Keratinocyte (primary cell): Measurements from ENCODE around the gene APP. TPM values are rescaled to one million over a fixed set of nuclear protein-coding genes. Genes with fewer than 3 reads are reported as not detected.

ENCODE experiments used
- DNase-seq: peaks from one replicate; pipeline ENCODE4 v3.0.0-alpha.2; 2011; ENCODE audit warnings: low read depth, missing footprints, low spot score
- FAIRE-seq: peaks from 2 replicates; lab custom pipeline; 2011; peaks lifted over from hg19 to GRCh38; lab: Jason Lieb, UNC
- H2AFZ ChIP-seq: 2 replicates; pipeline ENCODE4 v1.6.0; 2012; ENCODE audit warnings: low read length, control low read depth, inconsistent platforms; ENCODE audit not compliant: control insufficient read depth
- H3K27ac ChIP-seq: 2 replicates; pipeline ENCODE4 v1.5.1; 2011; ENCODE audit warnings: low read length; ENCODE audit not compliant: control insufficient read depth, insufficient read depth
- H3K27me3 ChIP-seq: 3 replicates; pipeline ENCODE4 v1.6.0; 2011; ENCODE audit warnings: low read length; ENCODE audit not compliant: control insufficient read depth, insufficient read depth; ENCODE audit errors: extremely low read depth
- H3K36me3 ChIP-seq, 2 experiments: 2 replicates in 1 of 2; 3 replicates in 1 of 2; pipeline ENCODE4 v1.5.1; 2011; ENCODE audit warnings: low read length in 2 of 2, mild to moderate bottlenecking in 1 of 2; ENCODE audit not compliant: control insufficient read depth in 2 of 2, insufficient read depth in 2 of 2; ENCODE audit errors: extremely low read depth in 1 of 2
- H3K4me1 ChIP-seq: 3 replicates; pipeline ENCODE4 v1.5.1; 2011; ENCODE audit warnings: low read length; ENCODE audit not compliant: control insufficient read depth, insufficient read depth; ENCODE audit errors: extremely low read depth
- H3K4me2 ChIP-seq: 3 replicates; pipeline ENCODE4 v1.6.0; 2011; ENCODE audit warnings: low read depth, low read length; ENCODE audit not compliant: control insufficient read depth, insufficient read depth; ENCODE audit errors: extremely low read depth
- H3K4me3 ChIP-seq, 3 experiments: fragments of 200-600 bp in 1 of 3; sonication (generic) in 1 of 3; 2 replicates in 2 of 3; 3 replicates in 1 of 3; pipeline ENCODE4 v1.5.1; 2011 to 2016; ENCODE audit warnings: low read length in 3 of 3, mild to moderate bottlenecking in 3 of 3, control low read depth in 2 of 3, inconsistent platforms in 1 of 3, low read depth in 1 of 3, mixed read lengths in 1 of 3, mixed run types in 1 of 3, moderate library complexity in 1 of 3; ENCODE audit not compliant: control insufficient read depth in 2 of 3, insufficient read depth in 2 of 3; ENCODE audit errors: extremely low read depth in 1 of 3
- H3K79me2 ChIP-seq: 2 replicates; pipeline ENCODE4 v1.6.0; 2012; ENCODE audit warnings: low read length; ENCODE audit not compliant: control insufficient read depth, insufficient read depth
- H3K9ac ChIP-seq: 3 replicates; pipeline ENCODE4 v1.6.0; 2011; ENCODE audit warnings: low read length; ENCODE audit not compliant: control insufficient read depth, insufficient read depth; ENCODE audit errors: extremely low read depth
- H3K9me1 ChIP-seq: 3 replicates; pipeline ENCODE4 v1.6.0; 2011; ENCODE audit warnings: low read length; ENCODE audit not compliant: control insufficient read depth, insufficient read depth; ENCODE audit errors: extremely low read depth
- H3K9me3 ChIP-seq: 2 replicates; pipeline ENCODE4 v1.5.1; 2012; ENCODE audit warnings: low read depth, low read length; ENCODE audit not compliant: control insufficient read depth
- H4K20me1 ChIP-seq: 3 replicates; pipeline ENCODE4 v1.6.0; 2011; ENCODE audit warnings: low read length; ENCODE audit not compliant: control insufficient read depth, insufficient read depth; ENCODE audit errors: extremely low read depth
- EZH2 ChIP-seq: IDR thresholded peaks from one replicate; pipeline ENCODE4 v1.6.1; 2012; ENCODE audit warnings: inconsistent platforms, mild to moderate bottlenecking, low read length, moderate library complexity
- dilution Hi-C: fragments of 300-500 bp; cut with MboI; formaldehyde crosslinking; loops from one replicate; pipeline ENCODE4 v1.7.0; 2020; ENCODE audit warnings: low sequenced_read_pairs; ENCODE audit not compliant: extremely low pct_ligation_motif_present
- polyA plus RNA-seq, 5 experiments: library from polyadenylated mRNA; depleted of rRNA in 3 of 5; stranded (reverse) in 3 of 5; stranded (forward) in 1 of 5; unstranded in 1 of 5; fragments of >200 nt; gene quantifications; 1 replicate in 1 of 5; 2 replicates in 3 of 5; 3 replicates in 1 of 5; pipeline versions ENCODE4 v1.2.1 to v1.2.3, GENCODE V29; 2011 to 2012; ENCODE audit warnings: missing spikeins in 2 of 5, low read depth in 1 of 5, low replicate concordance in 1 of 5
- TF ChIP-seq, protein P1 (sequence below), 3 experiments: IDR thresholded peaks in 1 of 3; conservative IDR thresholded peaks in 1 of 3; optimal IDR thresholded peaks in 1 of 3; 2 replicates in 2 of 3; 3 replicates in 1 of 3; pipeline versions ENCODE3 to v1.5.1; 2011; ENCODE audit warnings: low read length in 3 of 3, mild to moderate bottlenecking in 3 of 3, moderate library complexity in 2 of 3, control low read depth in 1 of 3, inconsistent platforms in 1 of 3; ENCODE audit not compliant: insufficient read depth in 2 of 3; ENCODE audit errors: extremely low read depth in 1 of 3

The APP gene
- polyA plus RNA-seq, 1 donor (not counting 4 experiments of a cell fraction or from before 2014, with no cell fraction given), result 1,015 TPM

DNA sequence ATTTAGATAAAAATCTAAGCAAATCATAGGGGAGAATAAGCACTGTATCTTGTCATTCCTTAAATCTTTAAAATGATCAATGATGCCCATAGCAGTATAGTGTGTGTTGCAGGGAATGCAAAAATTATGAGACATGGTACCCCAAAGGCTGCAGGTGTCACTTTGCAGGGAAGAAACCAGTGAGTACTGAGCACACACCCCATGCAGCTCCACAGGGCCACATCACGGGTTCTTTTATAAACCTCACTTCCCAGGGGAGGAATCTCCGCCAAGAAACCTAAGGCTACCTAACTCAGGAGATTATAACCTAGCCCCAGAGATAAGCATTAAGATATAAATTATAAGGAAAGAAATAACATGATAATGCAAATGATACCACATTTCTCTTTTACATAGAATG, 115.6 kb downstream of the APP start:
- H3K4me2 ChIP-seq, result no peak overlapping the region
- DNase-seq (no peak), FAIRE-seq (no peak)
- dilution Hi-C loops, result no loop called here
- peaks cover 17 to 18% of the 10 kb centered on the region in 2 experiments for H3K36me3 ChIP-seq
- no peak overlapping the region for H3K4me3 ChIP-seq
- H2AFZ ChIP-seq, result no peak overlapping the region
- H3K4me1 ChIP-seq, result no peaks in the 10 kb centered on the region
- H3K27ac ChIP-seq, result no peak overlapping the region
- H3K9me1 ChIP-seq, result no peaks in the 10 kb centered on the region
- no peaks in the 10 kb centered on the region for H3K27me3 ChIP-seq
- no peak overlapping the region for H3K9ac ChIP-seq
- peaks cover 71% of the 10 kb centered on the region for H3K79me2 ChIP-seq
- peaks cover 11% of the 10 kb centered on the region for H4K20me1 ChIP-seq
- no peak for TF ChIP-seq EZH2
- TF ChIP-seq, protein P1, sequence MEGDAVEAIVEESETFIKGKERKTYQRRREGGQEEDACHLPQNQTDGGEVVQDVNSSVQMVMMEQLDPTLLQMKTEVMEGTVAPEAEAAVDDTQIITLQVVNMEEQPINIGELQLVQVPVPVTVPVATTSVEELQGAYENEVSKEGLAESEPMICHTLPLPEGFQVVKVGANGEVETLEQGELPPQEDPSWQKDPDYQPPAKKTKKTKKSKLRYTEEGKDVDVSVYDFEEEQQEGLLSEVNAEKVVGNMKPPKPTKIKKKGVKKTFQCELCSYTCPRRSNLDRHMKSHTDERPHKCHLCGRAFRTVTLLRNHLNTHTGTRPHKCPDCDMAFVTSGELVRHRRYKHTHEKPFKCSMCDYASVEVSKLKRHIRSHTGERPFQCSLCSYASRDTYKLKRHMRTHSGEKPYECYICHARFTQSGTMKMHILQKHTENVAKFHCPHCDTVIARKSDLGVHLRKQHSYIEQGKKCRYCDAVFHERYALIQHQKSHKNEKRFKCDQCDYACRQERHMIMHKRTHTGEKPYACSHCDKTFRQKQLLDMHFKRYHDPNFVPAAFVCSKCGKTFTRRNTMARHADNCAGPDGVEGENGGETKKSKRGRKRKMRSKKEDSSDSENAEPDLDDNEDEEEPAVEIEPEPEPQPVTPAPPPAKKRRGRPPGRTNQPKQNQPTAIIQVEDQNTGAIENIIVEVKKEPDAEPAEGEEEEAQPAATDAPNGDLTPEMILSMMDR (optimal IDR thresholded peaks at IDR 0.05 in 1 of 3, IDR thresholded peaks at IDR 0.05 in 1 of 3, conservative IDR thresholded peaks at IDR 0.05 in 1 of 3; ENCODE audit: extremely low read depth in 1 of 3, insufficient read depth in 2 of 3, low read length in 3 of 3), result no peak
- no peaks in the 10 kb centered on the region for H3K9me3 ChIP-seq

DNA sequence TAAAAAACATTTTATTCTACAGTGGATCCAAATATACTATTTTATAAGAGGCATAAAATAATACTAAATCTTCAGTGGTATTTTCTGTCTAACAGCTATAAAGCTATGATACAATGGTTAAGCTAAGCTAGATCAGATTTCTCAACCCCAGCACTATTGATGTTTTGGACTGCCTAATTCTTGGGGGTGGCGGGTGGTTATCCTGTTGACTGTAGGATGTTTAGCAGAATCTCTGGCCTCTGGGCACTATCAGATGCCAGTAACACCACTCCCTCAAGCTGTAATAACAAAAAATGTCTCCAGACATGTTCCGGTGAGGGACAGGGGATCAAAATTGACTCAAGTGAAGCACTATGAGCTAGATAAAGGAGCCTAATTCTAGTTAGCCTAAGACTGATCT, 118.5 kb downstream of the APP start:
- dilution Hi-C loops, result no loop called here
- H3K9me1 ChIP-seq, result no peaks in the 10 kb centered on the region
- no peaks in the 10 kb centered on the region for H3K27me3 ChIP-seq
- no peaks in the 10 kb centered on the region for H3K4me1 ChIP-seq
- TF ChIP-seq EZH2, result no peak
- TF ChIP-seq, protein P1 (optimal IDR thresholded peaks at IDR 0.05 in 1 of 3, IDR thresholded peaks at IDR 0.05 in 1 of 3, conservative IDR thresholded peaks at IDR 0.05 in 1 of 3; ENCODE audit: extremely low read depth in 1 of 3, insufficient read depth in 2 of 3, low read length in 3 of 3), result no peak
- H3K36me3 ChIP-seq, result peaks cover 20 to 23% of the 10 kb centered on the region in 2 experiments
- no peak overlapping the region for H3K27ac ChIP-seq
- peaks cover 57% of the 10 kb centered on the region for H3K79me2 ChIP-seq
- H3K4me2 ChIP-seq, result no peak overlapping the region
- H4K20me1 ChIP-seq, result peaks cover 6% of the 10 kb centered on the region
- no peak overlapping the region for H3K4me3 ChIP-seq
- H2AFZ ChIP-seq, result no peak overlapping the region
- H3K9ac ChIP-seq, result no peak overlapping the region
- H3K9me3 ChIP-seq, result no peaks in the 10 kb centered on the region
- FAIRE-seq, result no peak
- no peak for DNase-seq
